ENCODE measurements around the gene TSPAN9. TPM values are rescaled to one million over a fixed set of nuclear protein-coding genes. Genes with fewer than 3 reads are reported as not detected.
A peak's percentile ranks its signal among the peaks of the same experiment; 100 is the strongest.

TSPAN9 gene
- total RNA-seq, 1 experiment from 2014 or later = 9.8 TPM

DNA sequence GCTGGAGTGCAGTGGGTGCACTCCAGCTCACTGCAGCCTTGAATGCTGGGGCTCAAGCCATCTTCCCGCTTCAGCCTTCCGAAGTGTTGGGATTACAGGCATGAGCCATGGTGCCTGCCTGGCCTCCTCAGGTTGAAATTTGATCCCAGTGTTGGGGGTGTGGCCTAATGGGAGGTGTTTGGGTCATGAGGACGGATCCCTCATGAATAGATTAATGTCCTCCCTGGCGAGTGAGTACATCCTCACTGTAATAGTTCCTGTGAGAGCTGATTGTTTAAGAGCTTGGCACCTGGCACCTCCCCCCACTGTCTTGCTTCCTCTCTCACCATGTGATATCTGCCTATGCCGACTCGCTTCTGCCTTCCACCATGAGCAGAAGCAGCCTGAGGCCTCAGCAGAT lies 84.7 kb downstream of the TSPAN9 start:
- no peak for DNase-seq (ENCODE audit: low read depth)

DNA sequence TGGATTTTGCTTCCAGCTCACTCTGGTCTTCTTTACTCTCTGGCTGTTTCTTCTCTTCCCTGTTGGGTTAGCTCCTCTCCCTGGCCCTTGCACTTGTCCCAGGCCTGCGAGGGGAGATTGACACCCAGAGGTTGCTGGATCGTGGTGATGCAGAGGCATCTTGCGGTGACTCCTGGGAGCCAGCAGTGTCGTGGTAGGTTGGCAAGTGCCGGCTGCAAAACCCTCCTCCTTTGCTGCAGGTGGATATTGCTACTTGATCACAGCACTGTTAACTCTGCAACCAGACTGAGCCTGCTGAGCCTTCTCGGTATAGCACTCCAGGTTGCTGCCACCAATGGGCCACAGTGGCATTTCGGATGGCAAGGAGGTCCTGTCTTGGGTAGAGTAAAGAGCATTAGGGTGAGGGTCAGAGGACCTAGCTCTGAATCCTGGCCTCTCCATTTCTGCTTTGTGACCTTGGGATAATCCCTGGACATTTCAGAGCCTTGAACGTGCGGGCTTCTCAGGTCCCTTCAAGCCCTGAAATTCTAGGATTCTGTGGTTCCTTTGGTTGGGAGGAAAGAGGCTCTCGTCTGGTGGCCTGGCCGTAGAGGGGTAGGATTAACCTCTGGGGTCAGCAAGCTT lies 87.4 kb downstream of the TSPAN9 start:
- DNase-seq (ENCODE audit: low read depth) = no peak

DNA sequence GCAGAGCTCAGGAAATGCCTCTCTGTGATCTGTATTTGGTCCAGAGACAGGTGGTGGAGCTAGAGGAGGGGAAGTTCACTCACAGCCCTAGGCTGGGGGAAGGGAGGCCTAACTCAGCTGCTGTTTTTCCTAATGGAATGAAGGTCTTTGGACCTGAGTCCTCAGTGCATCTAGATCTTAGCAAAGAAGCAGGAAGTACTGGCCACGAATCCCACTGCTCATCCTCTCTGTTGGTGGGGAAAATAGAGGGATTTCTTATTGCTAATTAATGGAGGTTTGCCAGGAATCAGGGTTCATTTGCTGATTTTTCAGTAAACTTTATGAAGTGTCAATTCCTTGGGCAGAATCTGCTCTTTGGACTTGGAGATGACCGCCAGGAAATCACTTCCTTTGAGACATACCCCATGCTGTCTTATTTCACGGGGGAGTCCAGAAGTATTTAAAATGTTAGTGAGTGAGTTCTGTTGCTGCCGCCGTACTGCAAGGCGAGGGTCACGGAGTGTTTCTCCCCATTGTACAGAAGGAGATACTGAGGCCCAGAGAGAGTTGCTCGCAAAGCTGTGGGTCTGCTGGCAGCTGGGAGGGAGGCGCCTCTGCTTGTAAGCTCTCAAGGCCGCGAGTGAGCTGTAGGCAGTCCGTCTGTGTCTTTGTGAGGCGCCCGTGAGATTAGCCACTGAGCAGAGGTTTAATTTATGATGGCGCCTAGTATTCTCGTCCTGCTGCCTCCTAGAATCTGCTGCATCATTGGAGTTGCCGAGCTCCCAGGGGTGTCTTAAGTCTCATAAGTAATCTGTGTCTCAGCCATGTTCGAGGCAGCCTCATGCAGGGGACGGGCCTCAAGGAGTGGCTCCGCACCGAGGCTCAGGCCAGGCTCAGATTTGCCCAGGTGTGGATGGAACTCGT lies 88.2 kb downstream of the TSPAN9 start:
- DNase-seq (ENCODE audit: low read depth) = no peak

DNA sequence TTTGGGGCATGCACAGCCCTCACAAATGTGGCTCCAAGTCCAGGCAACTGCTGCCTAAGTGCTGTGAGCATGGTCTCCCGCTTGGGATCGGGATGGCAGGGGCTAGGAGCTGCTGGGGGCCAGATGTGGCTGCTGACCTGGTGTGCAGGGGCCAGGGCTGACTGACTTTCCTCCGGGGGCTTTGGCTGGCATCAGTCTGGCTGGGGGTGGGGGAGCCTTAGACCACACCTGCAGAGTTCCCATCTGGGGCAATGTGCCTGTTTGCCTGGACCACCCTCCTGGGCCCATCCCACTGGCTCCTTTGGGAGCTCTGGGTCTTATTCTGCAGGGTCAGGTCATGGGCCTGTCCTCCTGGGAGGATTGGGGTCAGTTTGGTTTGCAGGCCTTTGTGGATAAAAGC lies 90.5 kb downstream of the TSPAN9 start:
- DNase-seq (ENCODE audit: low read depth) = no peak

DNA sequence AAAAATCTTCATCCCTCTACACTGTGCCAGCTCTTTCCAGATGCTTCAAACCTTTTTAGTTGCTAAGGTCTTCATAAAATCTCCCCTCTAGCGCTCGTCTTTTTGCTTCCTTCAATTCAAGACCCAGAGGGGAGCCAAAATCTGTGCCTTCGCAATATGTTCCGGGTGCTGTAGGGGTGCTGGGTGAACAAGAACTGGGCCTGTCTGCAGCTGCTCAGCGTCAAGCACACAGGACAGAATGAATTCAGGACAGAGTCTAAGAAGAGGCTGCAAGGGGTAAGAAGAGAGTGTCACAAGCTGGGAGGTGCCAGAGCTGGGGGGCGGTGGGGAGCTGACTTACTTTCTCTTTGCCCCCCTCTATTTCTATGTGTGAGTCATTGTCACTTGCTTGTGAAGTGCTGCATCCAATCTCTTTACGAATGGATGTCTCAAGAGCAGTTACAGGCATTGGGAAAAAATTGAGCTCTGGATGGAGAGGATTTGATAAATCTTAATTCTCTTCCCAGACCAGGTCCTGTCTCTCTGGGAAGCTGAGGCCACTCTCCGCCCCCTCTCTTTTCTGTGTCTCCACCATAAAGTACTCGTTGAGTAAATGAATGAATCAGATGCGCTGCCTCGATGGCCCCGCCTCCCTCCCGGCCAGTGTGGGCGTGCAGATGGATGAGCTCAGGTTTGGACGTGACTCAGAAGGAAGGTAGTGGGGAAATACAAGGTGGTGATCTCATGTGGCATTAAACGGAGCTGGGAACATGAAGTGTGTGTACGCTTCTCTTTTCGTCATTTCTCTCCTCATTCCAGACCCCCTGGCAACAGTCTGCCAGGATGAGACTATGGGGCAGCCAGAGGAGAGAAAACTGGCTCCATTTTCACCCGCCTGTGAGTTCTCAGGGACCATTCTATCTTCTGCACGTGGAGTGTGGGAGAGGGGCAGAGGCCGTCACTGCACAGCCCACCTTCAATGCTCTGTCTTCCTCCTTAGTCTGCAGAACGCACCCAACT lies 91.3 kb downstream of the TSPAN9 start:
- peak; percentile 99 for DNase-seq (ENCODE audit: low read depth)

DNA sequence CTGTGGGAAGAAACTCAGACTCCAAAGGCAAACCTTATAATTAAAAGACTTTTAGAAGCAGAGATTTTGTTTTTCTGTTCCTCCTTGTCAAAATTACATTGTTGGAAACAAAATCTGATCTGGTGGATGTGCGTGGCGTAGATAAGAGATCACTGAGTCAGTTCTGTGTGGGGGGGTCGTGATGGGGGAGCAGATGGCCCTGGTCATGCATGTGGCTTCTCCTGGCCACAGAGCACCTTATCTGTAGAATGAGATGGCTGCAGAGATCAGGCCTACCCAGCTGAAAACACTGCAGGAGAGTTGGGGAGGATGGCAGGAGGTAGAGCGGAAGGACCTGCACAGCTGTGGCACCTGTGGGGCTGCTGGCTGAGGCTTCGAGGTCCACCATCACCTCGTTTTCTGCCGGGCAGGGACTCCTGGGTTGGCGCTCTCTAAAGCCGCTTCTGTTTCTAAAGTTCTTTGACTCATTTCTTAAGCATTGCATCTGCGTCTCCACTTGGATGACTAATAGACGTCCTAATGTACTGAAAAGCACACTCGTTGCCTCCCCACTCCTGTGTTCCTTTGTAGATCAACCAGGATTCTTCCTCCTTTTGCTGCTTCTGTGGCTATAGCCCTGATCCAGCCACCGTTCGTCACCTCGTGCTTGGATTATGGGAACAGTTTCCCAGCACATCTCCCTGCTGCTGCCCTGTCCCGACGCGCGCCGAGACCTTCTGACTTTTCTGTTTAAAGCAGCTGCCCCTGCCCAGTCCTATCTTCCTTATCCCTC lies 93.4 kb downstream of the TSPAN9 start:
- DNase-seq (ENCODE audit: low read depth) = peak; percentile 83

DNA sequence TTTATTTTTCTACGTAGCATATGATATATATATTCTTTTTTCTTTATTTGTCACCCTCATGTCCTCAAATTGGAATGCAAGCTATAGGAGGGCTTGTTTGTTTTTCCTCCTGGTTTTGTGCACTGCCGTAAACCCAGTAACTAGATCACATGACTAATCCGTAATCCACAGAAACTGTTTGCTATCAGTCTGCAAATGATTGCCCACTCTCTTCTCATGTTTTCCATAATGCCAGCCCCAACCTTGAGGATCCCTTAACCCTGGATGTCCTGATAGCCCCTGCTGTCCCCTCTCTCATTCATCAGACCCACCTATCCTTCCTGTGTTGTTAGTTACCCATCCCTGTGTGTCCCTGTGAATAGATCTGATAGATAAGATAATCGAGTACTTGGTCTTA lies 94.0 kb downstream of the TSPAN9 start:
- DNase-seq (ENCODE audit: low read depth) = no peak

DNA sequence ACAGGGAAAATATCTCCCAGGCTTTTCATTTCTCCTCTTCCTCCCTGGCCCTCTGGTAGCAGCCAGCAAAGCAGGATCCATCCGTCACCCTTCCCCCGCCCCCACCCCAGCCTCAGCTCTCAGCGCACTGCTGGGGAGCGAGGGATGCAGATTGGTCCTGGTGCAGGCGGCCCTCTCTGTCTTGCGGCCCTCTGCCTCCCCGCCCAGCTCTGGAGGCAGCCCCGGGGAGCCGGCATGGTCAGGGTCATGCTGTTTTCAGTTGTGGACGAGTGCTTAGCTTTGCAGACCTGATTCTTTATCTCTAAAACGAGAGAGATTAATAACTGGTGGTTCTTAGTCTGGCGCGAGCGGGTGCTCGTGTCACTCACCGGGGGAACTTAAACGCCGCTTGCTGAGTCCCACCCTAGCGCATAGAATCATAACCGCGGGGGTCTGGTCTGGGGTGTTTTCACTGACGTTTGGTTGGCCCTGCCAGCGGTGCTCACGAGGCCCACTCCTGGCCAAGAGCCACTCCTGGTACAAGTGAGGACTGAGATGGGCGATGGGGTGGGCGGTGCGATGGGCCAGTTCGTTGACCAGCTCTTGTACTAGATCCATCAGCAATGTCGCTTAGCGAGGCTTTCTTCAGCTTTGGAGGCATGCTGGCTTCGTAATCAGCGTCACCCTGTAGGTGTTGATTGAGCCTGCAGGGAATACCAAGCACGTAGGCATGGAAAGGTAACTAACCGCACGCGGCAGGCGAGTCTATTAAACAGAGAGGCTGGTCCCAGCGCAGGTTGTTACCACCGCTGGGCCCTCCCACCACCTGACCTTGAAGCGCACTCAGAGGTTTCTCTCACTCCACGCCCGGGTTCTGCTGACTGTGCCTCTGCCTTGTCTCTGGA lies 95.2 kb downstream of the TSPAN9 start:
- no peak for DNase-seq (ENCODE audit: low read depth)

DNA sequence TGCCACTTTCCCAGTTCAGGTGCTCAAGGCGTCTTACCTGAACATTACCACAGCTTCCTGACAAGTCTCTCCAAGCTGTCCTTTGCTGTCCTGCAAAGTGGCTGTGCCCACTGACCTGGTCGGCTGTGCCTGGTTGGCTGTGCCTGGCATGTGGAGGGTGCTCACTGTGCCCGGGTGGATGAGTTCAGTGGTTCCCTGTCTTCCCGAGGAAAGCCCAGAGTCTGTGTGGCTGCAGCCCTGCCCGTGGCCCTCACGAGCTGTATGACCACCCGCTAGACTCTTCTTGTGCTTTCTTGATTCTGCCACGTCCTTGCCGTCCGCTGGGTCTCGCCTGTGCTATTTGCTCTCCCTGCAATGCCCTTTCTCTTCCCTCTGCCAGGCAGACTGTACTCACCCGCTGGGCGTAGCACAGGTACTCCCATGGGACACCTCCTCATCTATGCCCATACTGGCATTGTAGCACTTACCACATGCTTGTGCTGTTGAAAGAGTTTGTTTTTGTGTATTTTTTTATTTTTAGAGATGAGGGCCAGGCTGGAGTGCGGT lies 95.9 kb downstream of the TSPAN9 start:
- DNase-seq (ENCODE audit: low read depth) = no peak

DNA sequence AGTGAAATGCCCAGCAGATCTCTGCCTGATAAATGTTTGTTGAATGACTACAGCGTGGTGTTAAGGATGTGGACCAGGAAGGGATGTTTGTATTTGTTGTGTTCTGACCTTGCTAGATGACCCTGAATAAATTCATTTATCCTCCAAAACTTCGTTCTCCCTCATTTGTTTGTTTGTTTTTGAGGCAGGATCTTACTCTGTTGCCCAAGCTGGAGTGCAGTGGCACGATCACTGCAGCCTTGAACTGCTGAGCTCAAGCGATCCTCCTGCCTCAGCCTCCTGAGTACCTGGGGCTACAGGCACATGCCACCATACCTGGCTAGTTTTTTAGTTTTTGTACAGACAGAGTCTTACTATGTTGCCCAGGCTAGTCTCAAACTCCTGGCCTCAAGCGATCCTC lies 96.7 kb downstream of the TSPAN9 start:
- DNase-seq (ENCODE audit: low read depth) = no peak

DNA sequence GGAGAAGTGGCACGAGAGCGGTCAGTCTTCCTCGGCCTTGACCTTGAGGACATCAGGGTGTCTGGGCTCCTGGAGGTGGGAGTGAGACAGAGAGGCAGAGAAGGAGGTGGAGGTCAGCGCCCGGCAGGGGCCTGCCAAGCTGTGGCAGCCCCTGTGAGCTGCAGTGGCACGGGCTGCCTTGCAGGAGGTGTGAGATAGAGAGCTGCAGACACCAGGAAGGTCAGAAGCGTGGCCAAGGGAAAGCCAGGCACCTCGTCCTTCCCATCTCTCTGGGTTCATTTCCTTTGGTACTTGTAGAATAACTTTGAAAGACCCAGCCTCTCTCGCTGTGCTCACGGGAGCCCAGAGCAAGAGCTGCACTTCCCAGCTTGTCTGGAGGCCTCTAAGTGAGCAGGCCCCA lies 98.1 kb downstream of the TSPAN9 start:
- no peak for DNase-seq (ENCODE audit: low read depth)

DNA sequence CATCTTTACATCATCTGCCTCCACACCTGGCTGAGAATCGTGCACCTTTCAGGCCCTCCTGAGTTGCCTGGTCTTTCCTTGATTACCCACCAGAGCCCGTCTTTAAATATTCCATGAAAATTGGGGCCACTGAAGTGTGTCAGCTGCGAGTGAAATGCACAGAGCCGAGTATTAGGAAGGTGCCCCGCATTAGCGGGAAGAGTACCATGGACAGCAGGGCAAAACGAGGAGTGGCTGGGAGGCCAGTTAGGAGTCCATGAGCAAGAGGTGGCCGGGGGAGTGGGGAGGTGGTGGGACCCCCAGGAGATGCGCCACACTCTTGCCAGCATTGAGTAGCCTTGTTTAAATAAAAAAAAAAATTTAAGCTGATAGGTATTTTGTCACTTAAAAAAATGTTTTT lies 99.6 kb downstream of the TSPAN9 start:
- DNase-seq (ENCODE audit: low read depth) = no peak

DNA sequence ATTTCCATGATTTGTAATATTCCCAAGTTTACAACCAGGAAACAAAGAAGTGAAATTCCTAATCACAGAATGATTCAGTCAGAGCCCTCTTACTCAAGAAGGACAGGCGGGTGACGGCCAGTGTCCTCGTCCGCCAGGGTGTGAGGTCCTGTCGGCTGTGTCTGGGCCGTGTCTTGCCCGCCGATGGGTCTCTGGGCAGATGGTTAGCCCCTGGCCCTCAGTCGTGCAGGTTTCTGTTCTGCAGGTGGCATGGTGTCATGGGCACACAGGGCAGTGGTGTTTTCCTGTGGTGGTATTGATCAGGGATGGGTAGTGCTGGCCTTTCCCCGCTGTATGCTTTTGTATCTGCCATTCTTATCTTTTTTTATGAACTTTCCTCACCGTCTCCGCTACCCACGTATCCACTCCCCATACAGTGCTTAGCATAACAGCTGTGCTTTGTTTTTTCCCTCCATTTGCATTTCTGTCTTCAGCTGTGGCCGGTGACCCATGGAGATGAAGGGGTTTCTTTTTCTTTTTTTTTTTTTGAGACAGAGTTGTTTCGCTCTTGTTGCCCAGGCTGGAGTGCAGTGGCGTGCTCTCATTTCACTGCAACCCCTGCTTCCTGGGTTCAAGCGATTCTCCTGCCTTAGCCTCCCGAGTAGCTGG lies 100.7 kb downstream of the TSPAN9 start:
- DNase-seq (ENCODE audit: low read depth) = no peak

DNA sequence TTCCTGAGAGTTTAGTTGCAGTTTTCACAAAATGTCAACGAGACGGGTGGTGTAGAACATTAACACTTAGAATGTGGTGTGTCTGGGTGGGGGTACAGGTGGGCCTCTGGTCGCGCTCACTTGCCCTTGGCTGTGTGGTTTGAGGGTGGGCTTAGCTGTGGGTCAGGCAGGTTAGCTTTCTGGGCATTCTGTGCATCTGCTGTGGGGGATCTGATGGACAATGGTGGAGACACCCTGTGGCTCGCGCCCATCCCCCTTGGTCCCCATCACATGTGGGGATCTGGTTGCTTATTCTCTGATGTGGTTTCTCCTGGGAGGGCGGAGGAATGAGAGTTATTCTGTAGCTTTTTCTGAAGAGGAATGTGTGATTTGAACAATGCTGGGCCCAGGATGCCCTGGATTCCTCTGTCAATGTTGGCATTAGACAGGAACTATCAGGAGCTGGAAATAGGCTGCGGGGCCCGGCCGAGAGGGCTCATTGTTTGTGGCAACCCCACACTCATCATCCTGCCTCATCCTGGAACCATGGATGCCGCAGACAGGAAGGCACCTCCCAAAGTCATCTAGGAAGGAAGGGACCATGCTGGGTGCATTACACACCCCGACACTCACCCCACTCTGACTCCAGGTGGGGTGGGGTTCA lies 101.6 kb downstream of the TSPAN9 start:
- DNase-seq (ENCODE audit: low read depth) = no peak

DNA sequence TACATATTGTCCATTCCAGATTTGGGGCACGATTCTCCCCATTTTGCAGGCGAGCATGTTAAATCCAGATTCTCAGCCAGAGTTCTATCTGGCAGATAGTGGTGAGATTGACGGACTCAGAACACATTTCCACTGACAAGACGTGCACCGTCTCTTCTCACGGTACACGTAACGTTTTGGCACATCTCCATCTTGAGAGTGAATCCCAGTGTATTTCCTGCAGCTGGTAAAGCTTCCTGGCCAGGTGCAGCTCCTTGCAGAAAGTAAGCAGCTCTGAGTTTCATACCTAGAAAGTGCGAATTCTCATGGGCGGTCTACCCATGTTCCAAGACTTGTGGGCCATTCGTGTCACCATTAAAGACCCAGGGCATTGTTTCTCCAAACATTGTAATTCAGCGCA lies 102.6 kb downstream of the TSPAN9 start:
- DNase-seq (ENCODE audit: low read depth) = no peak

DNA sequence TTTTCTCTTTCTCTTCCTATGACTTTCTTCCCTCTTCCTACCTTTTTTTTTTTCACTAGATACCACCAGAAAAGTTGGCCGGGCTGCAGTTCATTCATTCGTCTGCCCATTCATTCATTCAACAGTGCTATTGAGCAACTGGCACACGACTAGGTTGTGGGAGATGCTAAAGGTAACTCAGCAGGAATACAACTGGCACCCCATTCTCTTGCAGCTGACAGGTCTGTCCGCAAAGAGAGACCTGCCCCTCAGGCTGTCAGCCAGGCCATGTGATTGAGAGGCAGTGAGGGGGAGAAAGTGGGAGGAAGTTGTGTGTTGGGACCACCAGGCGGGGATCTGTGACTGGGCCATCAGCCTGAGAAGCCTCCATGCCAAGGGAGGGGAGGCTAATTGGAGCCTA lies 105.2 kb downstream of the TSPAN9 start:
- DNase-seq (ENCODE audit: low read depth) = no peak

DNA sequence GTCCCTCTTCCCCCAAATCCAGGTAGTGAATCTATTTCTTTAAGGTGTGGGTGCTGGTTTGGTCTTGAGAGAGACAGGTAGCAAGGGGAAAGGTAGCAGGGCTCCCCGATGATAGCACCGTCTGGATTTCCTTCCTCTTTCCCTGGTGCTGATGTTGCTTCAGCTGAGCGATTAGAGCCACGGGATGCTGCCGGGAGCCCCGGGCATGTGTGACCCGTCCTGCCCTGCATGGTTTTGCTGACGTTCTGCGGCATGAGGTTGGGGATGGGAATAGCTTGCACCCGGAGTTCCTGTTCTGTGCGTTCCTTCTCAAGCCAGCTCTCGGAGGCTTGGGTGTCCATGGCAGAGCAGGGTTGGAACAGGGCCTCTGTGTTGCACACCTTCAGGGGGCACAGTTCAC lies 107.3 kb downstream of the TSPAN9 start:
- DNase-seq (ENCODE audit: low read depth) = no peak

DNA sequence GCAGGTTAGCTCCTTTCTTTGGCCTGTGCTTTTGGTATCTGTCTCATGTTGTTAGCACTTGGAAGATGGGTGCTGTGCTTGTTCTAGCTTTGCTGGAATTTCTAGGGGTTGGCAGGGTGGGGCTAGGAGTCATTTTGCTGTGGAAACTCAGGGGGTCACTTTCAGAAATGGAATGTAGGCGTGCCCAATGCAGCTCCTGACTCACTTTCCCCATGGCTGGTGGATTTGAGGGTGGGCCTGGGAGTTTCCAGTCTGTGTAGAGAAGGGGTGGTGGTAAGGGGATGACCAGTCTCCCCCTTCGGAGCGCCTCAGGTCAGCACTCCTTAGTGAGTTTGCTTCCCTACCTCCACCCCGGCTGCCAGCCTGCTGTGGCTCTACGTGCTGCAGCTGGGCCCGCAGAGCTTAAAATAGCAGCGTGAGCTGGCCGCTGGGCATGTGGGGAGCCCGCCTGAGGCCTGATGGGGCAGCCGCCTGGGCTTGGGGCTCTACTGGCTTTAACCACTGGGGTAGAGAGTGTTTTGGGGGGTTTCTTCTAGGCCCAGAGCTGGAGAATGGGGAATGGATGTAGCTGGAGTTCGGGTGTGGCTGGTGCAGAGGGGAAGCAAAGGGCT lies 108.2 kb downstream of the TSPAN9 start:
- DNase-seq (ENCODE audit: low read depth) = no peak

Measured in Daoy (cell line).